K562 (cell line): ENCODE results near the gene PRRT1. TPM values are rescaled to one million over a fixed set of nuclear protein-coding genes. Genes with fewer than 3 reads are reported as not detected.

Source experiments
- NONO ChIP-seq, 2 experiments: fragments of 200-400 bp in 1 of 2; fragments of 450-650 bp in 1 of 2; formaldehyde crosslinking in 1 of 2; IDR thresholded peaks; 2 replicates each; pipeline ENCODE4 v1.6.1; 2017; ENCODE audit warnings: low read depth in 2 of 2, mild to moderate bottlenecking in 2 of 2, moderate library complexity in 2 of 2, low read length in 1 of 2
- PCBP2 ChIP-seq: fragments of 200-400 bp; formaldehyde crosslinking; IDR thresholded peaks from 2 replicates; pipeline ENCODE4 v1.6.1; 2018; ENCODE audit warnings: low read length, low read depth, mild to moderate bottlenecking, moderate library complexity; ENCODE audit not compliant: poor library complexity, severe bottlenecking
- TEAD1 ChIP-seq, 2 experiments: fragments of 450-650 bp in 1 of 2; sonication (generic) in 1 of 2; formaldehyde crosslinking; IDR thresholded peaks; 2 replicates each; pipeline versions ENCODE4 v1.4.0 to v1.8.0; 2020 to 2022; ENCODE audit warnings: mild to moderate bottlenecking in 2 of 2, missing genetic modification reagents in 1 of 2
- polyA plus RNA-seq, 8 experiments: library from polyadenylated mRNA; depleted of rRNA in 4 of 8; stranded (reverse) in 5 of 8; unstranded in 3 of 8; fragments of >200 nt; fragmentation: Nextera tagmentation in 2 of 8; fragmentation: Illumina TruSeq in 1 of 8; extraction: Ambion mirVana in 2 of 8; extraction: Trizol in 1 of 8; gene quantifications; 2 replicates each; pipeline versions ENCODE4 v1.2.1 to v1.2.3, GENCODE V29; 2011 to 2014; ENCODE audit warnings: inconsistent platforms in 1 of 8, missing spikeins in 1 of 8
- total RNA-seq, 7 experiments: library from RNA; depleted of rRNA in 6 of 7; stranded (reverse); fragments of >200 nt in 6 of 7; fragmentation: Illumina TruSeq in 2 of 7; extraction: Trizol in 2 of 7; gene quantifications; 2 replicates each; pipeline versions ENCODE4 v1.2.1 to v1.2.3, GENCODE V29; 2011 to 2021; ENCODE audit warnings: low replicate concordance in 1 of 7
- TF ChIP-seq, protein P1 (sequence below), 2 experiments: fragments of 450-650 bp; formaldehyde crosslinking in 1 of 2; IDR thresholded peaks; 2 replicates each; pipeline versions ENCODE4 v1.4.0 to v1.6.1; 2014 to 2020; ENCODE audit warnings: mild to moderate bottlenecking in 2 of 2, borderline replicate concordance in 1 of 2, low read depth in 1 of 2

PRRT1 gene
- total and polyA plus RNA-seq, 9 of the 15 experiments (the other 6 are each of a cell fraction or from before 2014, with no cell fraction given) = 0.14 to 3.5 (median 0.41) TPM

DNA sequence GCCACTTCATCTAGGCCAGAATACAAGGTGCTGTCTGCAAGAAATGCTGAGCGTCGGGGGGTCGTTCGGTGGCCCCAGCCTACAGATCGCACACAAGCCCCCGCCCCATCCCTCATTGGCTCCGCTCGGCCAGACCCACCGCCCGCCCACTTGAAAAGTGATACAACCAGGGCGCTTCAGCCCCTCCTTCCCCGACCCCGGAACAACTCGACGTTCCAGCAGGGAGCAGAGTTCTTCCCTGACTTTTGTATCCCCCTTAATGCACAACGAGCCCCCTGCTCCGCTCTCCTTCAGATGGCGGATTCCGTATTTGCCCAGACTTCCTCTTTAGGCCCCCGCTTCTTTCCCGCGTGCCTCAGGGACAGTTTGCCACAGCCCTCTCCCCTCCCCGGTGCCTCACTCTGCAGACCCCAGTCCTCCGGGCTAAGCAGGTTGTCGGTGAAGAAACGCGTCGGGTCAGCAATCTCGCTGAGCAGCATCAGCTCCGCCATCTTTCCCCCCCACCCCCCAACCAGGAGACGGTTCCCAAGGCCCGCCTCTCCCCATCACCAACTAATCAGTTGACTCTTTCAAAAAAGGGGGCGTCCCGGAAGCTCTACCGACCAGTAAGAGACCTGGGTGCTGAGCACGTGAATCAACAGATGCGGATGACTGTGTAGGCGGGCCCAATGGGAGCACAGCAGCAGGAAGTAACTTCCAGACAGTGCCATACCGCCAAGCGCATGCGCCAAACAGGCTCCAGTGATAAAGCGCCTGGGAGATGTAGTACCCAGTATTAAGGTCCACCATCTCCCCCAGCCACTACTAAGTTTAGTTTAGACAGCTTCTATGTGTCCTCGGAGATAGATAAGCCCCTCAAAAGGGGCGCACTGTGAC lies 23.8 kb downstream of the PRRT1 start, which contains the start of gene ATF6B (continued):
- TF ChIP-seq, protein P1, sequence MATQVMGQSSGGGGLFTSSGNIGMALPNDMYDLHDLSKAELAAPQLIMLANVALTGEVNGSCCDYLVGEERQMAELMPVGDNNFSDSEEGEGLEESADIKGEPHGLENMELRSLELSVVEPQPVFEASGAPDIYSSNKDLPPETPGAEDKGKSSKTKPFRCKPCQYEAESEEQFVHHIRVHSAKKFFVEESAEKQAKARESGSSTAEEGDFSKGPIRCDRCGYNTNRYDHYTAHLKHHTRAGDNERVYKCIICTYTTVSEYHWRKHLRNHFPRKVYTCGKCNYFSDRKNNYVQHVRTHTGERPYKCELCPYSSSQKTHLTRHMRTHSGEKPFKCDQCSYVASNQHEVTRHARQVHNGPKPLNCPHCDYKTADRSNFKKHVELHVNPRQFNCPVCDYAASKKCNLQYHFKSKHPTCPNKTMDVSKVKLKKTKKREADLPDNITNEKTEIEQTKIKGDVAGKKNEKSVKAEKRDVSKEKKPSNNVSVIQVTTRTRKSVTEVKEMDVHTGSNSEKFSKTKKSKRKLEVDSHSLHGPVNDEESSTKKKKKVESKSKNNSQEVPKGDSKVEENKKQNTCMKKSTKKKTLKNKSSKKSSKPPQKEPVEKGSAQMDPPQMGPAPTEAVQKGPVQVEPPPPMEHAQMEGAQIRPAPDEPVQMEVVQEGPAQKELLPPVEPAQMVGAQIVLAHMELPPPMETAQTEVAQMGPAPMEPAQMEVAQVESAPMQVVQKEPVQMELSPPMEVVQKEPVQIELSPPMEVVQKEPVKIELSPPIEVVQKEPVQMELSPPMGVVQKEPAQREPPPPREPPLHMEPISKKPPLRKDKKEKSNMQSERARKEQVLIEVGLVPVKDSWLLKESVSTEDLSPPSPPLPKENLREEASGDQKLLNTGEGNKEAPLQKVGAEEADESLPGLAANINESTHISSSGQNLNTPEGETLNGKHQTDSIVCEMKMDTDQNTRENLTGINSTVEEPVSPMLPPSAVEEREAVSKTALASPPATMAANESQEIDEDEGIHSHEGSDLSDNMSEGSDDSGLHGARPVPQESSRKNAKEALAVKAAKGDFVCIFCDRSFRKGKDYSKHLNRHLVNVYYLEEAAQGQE (IDR thresholded peaks at IDR 0.05; ENCODE audit: borderline replicate concordance) = peak; percentile 56
- TF ChIP-seq, protein P1 (CRISPR knock-in tag; IDR thresholded peaks at IDR 0.05; ENCODE audit: low read depth) = 0 out of 2 replicates have a peak, but pooled peaks have one; percentile 20
- TF ChIP-seq NONO (IDR thresholded peaks at IDR 0.05; ENCODE audit: low read depth in 2 of 2, low read length in 1 of 2) = no peak
- TF ChIP-seq TEAD1 (CRISPR knock-in tag; IDR thresholded peaks at IDR 0.05) = 0 out of 4 replicates have a peak, but pooled peaks of 1 of the 2 experiments have one; percentile 6
- TF ChIP-seq PCBP2 = no peak
